H54 (cell line): ENCODE data around the gene GPR35.
"Not testable (repeated sequence)": the region's sequence is repeated elsewhere in the genome, so short reads cannot be mapped to it uniquely, and the experiment has no call there.

Experiments used
- DNase-seq: peaks from one replicate; pipeline ENCODE4 v3.0.0; 2011; ENCODE audit warnings: low spot score, mixed read lengths; ENCODE audit not compliant: insufficient read length
- FAIRE-seq: peaks from 3 replicates; lab custom pipeline; 2011; peaks lifted over from hg19 to GRCh38; lab: Jason Lieb, UNC
- POLR2A ChIP-seq: IDR thresholded peaks from 2 replicates; pipeline ENCODE4 v1.6.1; 2011; ENCODE audit warnings: low read depth, mild to moderate bottlenecking, low read length

Gene GPR35

DNA sequence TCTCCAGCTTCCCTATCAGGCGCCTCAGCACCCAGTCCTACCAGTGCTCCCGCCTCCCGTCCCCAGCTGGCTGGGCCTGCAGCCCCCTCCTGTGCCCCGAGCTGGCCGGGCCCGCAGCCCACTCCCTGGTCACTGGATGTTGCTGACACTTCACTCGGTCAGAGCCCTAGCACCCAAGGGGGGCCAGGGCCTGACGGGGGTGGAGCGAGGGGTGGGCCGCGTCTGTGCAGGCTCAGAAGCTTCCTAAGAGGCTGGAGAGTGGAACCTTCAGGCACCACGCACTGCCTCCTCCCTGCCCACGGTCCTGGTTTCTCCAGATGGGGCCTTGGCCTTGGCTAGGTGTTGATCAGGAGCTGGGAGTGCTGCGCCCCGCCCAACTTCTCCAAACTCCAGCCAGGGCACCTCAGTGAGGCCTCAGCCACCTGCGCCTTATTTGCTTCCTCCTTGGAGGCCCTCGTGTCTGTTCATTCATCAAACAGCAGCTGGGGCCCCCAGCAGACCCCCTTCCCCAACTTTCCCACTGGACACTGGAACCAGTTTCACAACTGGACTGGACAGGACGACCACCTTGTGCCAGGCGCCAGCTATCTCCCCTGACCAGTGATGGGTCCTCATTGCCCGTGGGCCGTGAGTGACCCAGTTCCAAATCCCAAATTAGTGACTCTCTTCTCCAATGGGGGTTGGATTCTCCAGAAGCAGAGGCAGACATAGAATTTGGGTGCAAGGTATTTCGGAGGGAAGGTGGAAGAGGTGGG is 22.0 kb upstream of the GPR35 start:
- DNase-seq (no peak), FAIRE-seq (no peak)
- TF ChIP-seq POLR2A: no peak

GRCh38 chr2:240603846-240604245 is 21.4 kb upstream of the GPR35 start:
- TF ChIP-seq POLR2A: no peak
- DNase-seq (no peak), FAIRE-seq (no peak)

DNA sequence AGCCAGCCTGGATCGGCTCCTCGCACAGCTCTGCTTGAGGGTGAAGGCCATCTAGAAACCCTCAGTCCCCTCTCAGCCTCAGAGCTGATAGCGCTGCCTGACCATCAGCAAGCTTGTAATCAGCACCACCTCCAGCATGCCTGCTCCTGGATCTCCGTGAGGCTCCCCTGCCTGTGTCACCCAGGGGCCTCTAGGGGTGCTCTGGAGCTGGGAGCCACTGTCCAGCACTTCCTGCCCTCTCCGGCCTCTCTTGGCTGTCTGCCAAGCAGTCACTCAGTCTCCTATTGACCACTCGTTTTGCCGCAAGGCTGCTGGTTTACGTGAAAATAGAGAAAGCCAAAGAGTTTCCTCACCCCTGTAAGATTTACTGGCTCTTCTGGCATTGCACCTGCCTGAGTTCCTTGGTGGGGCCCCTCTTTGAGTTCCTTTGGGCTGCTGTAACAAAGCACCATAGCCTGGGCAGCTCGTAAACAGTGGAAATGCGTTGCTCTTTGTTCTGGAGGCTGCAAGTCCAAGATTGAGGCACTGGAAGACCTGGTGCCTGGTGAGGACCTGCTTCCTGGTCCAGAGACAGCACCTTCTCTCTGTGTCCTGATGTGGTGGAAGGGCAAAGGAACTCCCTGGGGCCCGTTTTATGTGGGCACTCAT is 20.9 kb upstream of the GPR35 start:
- no peak for TF ChIP-seq POLR2A
- FAIRE-seq: no peak
- DNase-seq: peak; percentile 97

GRCh38 chr2:240604939-240605716 is 20.2 kb upstream of the GPR35 start:
- TF ChIP-seq POLR2A: no peak
- DNase-seq: no peak
- no peak for FAIRE-seq

DNA sequence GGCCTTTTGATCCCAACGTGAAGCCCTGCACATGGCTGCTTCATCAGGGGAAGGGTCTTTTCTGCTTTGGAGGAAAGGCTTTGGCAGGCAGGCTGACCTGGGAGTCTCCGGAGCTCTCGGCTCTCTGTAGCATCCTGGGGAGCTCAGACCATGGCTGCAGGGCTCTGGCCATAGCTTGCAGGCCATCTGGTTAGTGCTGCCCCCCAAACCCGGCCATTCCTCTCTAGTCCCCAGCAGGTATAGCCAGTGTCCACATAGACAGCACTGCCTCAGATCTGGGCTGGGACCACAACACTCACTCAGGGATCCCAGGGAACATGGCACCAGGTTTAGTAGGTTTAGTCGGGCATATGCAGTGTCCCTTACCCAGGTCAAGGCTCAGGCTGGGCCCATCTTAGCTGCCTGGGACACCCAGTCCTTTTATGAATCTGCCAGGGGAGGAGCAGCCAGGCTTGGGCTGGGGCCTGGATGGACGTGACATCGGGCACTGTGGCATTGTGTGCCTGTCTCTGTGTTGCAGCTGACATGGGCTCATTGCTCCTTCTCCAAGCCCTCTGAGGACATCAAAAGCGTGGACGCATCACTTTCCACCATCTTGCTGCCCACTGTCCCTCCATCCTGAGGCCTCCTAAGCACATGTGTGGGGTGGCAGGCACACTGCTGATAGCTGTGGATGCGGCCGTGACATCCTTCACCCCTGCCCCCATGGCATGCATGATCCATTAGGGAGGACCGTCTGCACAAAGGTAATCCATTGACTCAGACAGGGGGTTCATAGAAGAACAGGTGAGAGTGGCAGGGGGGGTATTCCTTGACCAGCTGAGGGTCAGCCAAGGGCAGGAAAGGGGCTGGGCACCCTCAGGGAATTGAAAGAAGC is 19.2 kb upstream of the GPR35 start:
- FAIRE-seq: no peak
- no peak for DNase-seq
- no peak for TF ChIP-seq POLR2A

DNA sequence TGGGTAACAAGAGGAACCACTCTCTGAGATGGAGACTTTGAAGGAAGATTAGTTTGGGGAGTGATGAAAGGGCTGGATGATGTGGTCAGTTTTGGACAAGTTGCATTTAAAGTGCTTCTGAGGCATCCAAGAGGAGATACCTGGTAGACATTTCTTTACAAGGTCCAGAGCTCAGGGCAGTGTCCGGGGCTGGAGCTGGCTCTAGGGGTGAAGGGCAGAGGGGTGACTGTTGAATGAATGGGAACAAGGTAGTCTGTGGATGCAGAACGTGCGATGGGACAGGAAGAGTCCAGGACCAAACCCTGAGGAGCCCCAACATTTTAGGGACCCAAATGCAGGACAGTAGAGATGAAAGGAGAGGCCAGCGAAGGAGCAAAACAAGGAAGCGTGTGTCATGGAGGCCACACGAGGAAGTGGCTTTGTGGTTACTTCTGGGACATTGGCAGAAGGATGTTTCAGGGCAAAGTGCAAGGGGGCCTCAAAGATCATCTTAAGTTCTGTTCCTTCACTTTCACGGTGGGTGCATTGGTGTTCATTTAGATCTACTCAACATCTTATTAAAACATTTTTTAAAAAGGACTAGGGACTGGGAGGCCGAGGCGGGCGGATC is 13.6 kb upstream of the GPR35 start:
- TF ChIP-seq POLR2A: no peak
- FAIRE-seq (no peak), DNase-seq (no peak)

DNA sequence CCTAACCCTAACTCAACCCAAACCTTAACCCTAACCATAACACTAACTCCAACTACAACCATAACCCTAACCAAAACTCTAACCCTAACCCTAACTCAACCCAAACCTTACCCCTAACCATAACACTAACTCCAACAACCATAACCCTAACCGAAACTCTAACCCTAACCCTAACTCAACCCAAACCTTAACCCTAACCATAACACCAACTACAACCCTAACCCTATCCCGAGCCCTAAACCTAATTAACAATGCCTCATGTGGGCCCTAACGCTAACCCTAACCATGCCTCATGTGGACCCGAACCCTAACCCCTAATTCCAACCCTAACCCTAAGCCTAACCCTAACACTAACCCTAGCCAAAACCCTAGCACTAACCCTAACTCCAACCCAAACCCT is 11.5 kb upstream of the GPR35 start:
- no peak for DNase-seq
- no peak for TF ChIP-seq POLR2A
- no peak for FAIRE-seq

GRCh38 chr2:240614391-240614790 is 10.9 kb upstream of the GPR35 start:
- no peak for DNase-seq
- no peak for FAIRE-seq
- no peak for TF ChIP-seq POLR2A

DNA sequence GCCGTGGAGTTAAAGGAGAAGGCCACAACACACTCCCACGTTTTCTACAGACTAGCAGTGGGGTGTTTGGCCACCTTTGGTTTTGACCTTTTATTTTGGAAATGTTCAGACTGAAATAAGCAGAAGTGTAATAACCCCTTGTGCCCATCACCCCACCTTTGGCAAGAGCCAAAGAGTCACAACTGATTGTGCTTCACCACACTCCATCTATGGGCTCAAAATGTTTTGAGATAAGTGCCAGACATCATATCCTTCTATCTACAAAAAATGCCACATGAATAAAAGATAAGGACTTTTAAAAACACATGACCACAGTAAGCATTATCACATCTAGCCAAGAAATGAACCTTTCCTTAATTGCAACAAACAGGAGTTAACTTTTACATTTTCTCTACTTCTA is 9.9 kb upstream of the GPR35 start:
- no peak for DNase-seq
- no peak for TF ChIP-seq POLR2A
- no peak for FAIRE-seq

DNA sequence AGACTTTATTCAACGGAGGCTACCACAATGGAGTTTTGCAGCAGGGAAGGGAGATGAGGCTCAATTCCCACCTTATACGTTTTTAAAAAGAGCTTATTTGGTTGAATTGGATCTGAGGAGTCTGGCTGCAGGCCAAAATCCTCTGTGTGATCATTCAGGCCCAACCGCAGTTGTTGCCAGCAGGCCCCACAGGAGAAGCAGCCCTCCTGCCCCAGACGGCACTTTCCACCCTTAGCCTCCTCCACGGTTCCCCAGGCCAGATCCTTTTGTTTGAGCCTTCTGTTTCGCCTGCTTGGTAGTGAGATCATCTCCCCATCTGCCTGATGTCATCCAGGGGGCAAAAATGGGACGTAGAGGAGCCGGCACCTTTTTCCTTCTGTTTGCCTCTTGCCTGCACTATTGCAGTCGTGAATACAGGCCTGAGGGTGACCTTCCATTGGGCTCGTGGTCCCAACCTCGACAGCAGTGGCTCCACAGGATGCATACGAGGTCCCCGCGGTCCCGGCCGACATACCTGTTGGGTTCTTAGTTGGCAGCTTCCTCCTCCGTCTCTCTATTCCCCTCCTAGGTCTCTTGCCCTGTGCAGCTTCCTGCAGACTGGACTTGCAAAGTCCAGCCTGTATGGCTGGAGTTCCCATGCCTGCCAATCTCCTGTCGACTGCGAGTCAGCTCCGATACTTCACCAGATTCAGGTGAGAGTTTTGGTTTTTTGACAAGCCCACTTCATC is 9.3 kb upstream of the GPR35 start:
- no peak for FAIRE-seq
- no peak for TF ChIP-seq POLR2A
- DNase-seq: no peak

- DNase-seq, FAIRE-seq: not testable (repeated sequence)
Observed at GRCh38 chr2:240616860-240617666, 8.2 kb upstream of the GPR35 start.

GRCh38 chr2:240618776-240619175 is 6.5 kb upstream of the GPR35 start:
- no peak for TF ChIP-seq POLR2A
- FAIRE-seq (no peak), DNase-seq (no peak)
